ENCODE measurements around the gene LTBR.
"Not testable (repeated sequence)": the region's sequence is repeated elsewhere in the genome, so short reads cannot be mapped to it uniquely, and the experiment has no call there.

The LTBR gene

DNA sequence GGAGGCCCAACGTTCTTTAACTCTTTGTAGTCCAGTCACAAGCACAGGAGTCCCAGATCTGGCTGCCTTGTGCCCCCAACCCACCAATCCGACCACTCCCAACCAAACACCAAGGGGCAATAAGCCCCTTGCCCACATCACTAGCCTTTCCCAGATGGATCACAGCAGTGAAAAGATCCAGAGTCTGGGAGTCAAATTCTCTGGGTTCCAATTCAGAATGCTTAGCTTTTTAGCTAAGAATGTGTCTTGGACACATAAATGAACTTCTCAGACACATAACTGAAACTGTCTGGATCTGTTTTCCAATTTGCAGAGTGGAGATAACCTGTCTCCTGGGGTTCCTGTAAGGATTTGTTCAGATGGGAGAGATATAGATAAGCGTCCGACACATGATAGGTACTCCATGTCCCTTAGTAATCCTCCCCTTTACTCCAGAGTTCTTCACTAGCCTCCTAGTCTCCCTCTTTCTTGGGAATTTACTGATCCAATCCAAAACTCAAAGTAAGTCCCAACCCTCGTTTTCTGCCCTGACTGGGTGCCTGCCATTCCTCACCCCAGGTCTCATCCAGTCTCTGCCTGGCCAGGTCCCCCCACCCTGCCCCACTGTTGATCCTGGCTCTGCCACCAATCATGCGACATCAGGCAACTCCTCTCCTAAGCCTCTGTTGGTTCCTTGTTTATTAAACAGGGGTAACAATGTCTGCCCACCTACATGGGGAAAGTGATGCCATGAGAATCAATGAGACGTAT lies 41.6 kb upstream of the LTBR start:
- Mint-ChIP-seq H3K4me3 (no peak overlapping the region), H3K9me3 (no peaks in the 10 kb centered on the region), H3K27ac (no peak overlapping the region), H3K36me3 (peaks cover 8% of the 10 kb centered on the region), H3K4me1 (peaks cover 54% of the 10 kb centered on the region)
- DNase-seq (ENCODE audit: low spot score in 2 of 2), result no peak
- ATAC-seq, result no peak

- Mint-ChIP-seq H3K27ac (no peak overlapping the region), H3K36me3 (peaks cover 8% of the 10 kb centered on the region), H3K4me3 (no peak overlapping the region), H3K9me3 (no peaks in the 10 kb centered on the region), H3K4me1 (peaks cover 56% of the 10 kb centered on the region)
- no peak for ATAC-seq
- DNase-seq (ENCODE audit: low spot score in 2 of 2), result no peak
Measured at GRCh38 chr12:6343518-6343917, 40.4 kb upstream of the LTBR start.

DNA sequence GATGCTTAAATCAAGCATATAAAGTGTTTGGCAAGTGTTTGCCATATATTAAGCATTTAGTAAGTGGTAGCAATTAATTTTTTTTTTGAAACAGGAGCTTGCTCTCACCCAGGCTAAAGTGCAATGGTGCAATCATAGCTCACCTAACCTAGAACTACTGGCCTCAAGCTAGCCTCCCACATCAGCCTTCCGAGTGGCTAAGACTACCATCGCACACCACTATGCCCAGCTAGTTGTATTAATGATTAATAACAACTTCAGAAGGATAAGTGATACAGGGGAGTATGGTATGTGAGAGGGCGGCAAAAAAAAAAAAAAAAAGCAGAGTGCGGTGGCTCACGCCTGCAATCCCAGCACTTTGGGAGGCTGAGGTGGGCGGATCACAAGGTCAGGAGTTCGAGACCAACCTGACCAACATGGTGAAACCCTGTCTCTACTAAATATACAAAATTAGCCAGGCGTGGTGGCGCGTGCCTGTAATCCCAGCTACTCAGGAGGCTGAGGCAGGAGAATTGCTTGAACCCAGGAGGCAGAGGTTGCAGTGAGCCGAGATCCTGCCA lies 39.8 kb upstream of the LTBR start:
- H3K4me1 Mint-ChIP-seq, result peaks cover 56% of the 10 kb centered on the region
- not testable (repeated sequence) for DNase-seq (ENCODE audit: low spot score in 2 of 2); H3K9me3 Mint-ChIP-seq; ATAC-seq; H3K4me3 Mint-ChIP-seq; H3K27ac Mint-ChIP-seq; H3K36me3 Mint-ChIP-seq

- no peaks in the 10 kb centered on the region for H3K9me3 Mint-ChIP-seq
- H3K27ac Mint-ChIP-seq, result peak overlapping the region; percentile 83
- peak overlapping the region; percentile 65 for H3K4me3 Mint-ChIP-seq
- DNase-seq (ENCODE audit: low spot score in 2 of 2), result no peak
- peaks cover 8% of the 10 kb centered on the region for H3K36me3 Mint-ChIP-seq
- ATAC-seq, result peak; percentile 88
- peaks cover 56% of the 10 kb centered on the region for H3K4me1 Mint-ChIP-seq
Measured at GRCh38 chr12:6345319-6346091, 38.5 kb upstream of the LTBR start.

GRCh38 chr12:6346235-6346832 lies 37.6 kb upstream of the LTBR start:
- Mint-ChIP-seq H3K9me3 (no peaks in the 10 kb centered on the region), H3K27ac (peak overlapping the region; percentile 83), H3K36me3 (peaks cover 8% of the 10 kb centered on the region), H3K4me3 (peak overlapping the region; percentile 65), H3K4me1 (peaks cover 56% of the 10 kb centered on the region)
- ATAC-seq, result no peak
- DNase-seq (ENCODE audit: low spot score in 2 of 2), result no peak

DNA sequence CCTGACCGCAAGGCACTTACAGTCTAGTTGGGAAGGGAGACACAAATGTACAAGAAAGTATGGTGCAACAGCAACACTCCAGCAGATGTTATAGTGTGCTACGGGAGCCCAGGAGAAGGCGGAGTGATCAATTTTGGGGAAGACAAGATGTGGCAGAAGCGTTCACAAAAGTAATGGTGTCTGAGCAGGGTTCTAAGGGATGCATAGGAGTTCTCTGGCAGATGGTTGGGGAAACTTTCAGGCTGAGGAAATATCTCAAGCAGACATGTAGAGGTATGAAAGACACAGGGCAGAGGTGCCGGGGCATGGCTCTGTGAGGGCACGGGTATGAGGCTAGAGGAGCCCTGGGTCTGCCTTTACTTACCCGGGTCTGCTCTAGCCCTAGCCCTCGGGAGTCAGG lies 37.0 kb upstream of the LTBR start:
- peaks cover 51% of the 10 kb centered on the region for H3K4me1 Mint-ChIP-seq
- ATAC-seq (no peak), DNase-seq (ENCODE audit: low spot score in 2 of 2) (no peak)
- H3K36me3 Mint-ChIP-seq, result peaks cover 8% of the 10 kb centered on the region
- no peak overlapping the region for H3K4me3 Mint-ChIP-seq
- peak overlapping the region; percentile 45 for H3K27ac Mint-ChIP-seq
- H3K9me3 Mint-ChIP-seq, result no peaks in the 10 kb centered on the region

DNA sequence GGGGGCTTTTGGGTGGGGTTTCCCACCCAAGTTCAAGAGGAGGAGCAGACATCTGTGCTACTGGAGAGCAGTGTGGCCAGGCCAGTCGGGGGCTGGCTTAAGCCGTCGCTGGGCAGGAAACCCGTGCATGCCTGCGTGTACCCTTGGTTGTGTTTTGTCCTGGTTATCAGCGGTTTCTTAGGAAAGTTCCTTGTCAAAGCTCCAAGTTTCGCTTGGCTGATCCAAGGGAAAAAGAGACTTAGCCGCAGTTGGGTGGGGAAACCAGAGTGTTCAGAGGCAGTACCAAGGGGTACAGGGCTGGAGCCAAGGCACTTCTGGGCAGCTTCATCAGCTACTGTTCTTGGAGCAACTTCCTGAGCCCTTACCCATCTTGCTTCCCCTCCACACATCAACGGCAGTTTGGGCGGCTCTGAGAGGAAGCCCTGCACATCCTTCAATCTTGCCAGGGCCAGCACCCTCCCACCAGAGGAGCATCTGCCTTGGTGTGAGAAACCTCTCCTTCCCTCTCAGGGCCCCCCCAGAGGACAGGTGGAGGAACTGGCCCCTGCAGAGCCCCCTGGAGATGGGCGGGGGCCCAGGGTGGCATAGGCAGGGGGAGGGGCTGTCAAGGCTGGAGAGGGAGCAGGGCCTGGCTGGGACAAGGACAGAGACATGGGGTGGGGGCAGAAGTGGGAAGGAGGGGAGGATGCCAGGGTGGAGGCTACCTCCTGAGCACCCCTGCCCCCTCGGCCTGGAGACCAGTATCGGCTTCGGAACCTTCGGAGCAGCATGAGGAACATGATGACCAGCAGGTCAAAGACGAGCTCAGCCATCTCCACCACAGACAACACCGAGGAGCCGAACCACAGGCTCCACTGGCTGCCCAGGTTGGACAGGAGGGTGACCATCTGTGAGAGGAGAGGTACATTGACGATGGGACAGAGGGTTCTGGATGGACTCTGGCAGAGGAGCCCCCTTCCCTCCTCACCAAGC lies 36.3 kb upstream of the LTBR start:
- Mint-ChIP-seq H3K4me3 (no peak overlapping the region), H3K27ac (peak overlapping the region; percentile 45), H3K36me3 (peaks cover 8% of the 10 kb centered on the region), H3K9me3 (no peaks in the 10 kb centered on the region), H3K4me1 (peaks cover 48% of the 10 kb centered on the region)
- DNase-seq (ENCODE audit: low spot score in 2 of 2) (no peak), ATAC-seq (no peak)

DNA sequence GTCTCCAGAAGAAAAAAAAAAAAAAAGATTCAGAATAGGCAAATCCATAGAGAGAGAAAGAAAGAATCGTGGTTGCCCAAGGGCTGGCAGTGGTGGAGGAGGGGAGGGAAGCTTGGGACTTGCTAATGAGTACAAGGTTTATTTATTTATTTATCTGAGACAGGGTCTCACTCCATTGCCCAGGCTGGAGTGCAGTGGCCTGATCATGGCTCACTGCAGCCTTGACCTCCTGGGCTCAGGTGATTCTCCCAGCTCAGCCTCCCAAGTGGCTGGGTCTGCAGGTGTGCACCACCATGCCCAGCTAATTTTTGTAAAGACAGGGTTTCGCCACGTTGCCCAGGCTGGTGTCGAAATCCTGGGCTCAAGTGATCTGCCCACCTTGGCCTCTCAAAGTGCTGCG lies 32.3 kb upstream of the LTBR start:
- Mint-ChIP-seq H3K4me3 (no peak overlapping the region), H3K4me1 (peaks cover 33% of the 10 kb centered on the region), H3K9me3 (no peaks in the 10 kb centered on the region), H3K36me3 (no peaks in the 10 kb centered on the region), H3K27ac (no peak overlapping the region)
- ATAC-seq (no peak), DNase-seq (ENCODE audit: low spot score in 2 of 2) (no peak)

- H3K36me3 Mint-ChIP-seq, result no peaks in the 10 kb centered on the region
- DNase-seq (ENCODE audit: low spot score in 2 of 2) (no peak), ATAC-seq (no peak)
- peak overlapping the region; percentile 74 for H3K27ac Mint-ChIP-seq
- no peaks in the 10 kb centered on the region for H3K9me3 Mint-ChIP-seq
- H3K4me3 Mint-ChIP-seq, result no peak overlapping the region
- H3K4me1 Mint-ChIP-seq, result peaks cover 25% of the 10 kb centered on the region
Measured at GRCh38 chr12:6352193-6353173, 31.5 kb upstream of the LTBR start.

- ATAC-seq, result no peak
- H3K27ac Mint-ChIP-seq, result no peak overlapping the region
- no peak overlapping the region for H3K4me3 Mint-ChIP-seq
Measured at GRCh38 chr12:6354495-6355393, 29.2 kb upstream of the LTBR start.

DNA sequence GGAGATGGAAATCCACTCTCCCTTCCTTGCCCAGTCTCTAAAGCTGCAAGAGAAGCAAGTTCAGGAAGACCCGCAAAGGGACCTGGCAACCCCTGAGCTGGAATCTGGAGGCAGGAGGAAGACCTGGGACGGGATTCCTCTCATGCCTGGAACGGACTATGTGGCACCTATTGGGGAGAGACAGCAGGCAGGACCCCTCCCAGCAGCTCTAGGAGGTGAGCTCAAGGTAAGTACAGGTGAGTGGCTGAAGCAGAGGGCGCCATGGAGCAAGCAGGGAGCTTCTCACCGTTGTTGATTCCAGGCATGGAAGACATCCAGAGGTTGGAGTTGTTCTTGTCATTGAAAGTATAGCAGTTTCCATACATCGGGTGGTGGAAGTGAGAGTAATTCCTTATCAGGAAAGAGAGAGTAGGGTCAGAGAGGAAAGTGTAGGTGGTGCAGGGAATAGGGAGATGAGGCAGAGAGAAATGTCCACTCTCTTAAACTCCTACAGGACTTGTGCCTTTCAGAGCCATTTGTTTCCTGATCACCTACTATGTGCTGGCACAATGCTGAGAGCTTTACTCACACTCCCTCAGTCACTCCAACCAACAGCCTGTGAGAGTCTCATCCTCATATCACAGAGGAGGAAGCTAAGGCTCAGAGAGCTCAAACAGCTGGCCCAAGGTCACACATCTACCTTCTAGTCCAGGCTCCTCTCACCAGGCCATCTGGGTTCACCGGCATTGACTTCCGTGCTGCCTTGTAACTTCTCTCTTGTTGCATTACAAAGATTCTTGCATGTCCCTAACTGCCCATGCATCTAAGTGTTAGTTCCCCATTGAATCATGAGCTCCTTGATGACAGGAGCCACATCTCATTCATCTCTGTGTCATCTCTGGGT lies 28.2 kb upstream of the LTBR start:
- H3K4me3 Mint-ChIP-seq, result no peak overlapping the region

More at GRCh38 chr12:6354495-6355393, 29.2 kb upstream of the LTBR start:
- H3K36me3 Mint-ChIP-seq, result no peaks in the 10 kb centered on the region
- DNase-seq (ENCODE audit: low spot score in 2 of 2), result no peak
- H3K4me1 Mint-ChIP-seq, result peaks cover 25% of the 10 kb centered on the region
- no peaks in the 10 kb centered on the region for H3K9me3 Mint-ChIP-seq

DNA sequence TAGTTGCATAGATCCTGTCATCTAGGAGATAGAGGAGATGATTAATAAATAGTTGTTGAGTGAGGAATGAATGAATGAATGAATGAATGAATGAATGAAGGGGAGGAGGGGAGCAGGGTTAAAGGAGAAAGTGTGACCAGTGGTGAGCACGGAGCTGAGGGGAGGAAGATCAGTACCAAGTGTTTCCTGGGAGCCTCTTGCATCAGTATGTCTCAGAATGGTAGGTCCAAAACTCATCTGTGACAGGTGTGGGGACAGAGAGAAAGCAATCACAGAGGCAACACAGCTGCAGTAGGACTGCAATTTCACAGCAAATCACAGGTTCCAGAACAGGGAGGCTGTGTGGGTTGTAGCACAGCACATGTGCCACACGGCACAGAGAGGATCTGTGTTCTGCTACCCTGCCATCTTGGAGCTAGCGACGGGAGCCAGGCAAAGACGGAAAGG lies 27.6 kb upstream of the LTBR start:
- Mint-ChIP-seq H3K36me3 (no peaks in the 10 kb centered on the region), H3K4me1 (peaks cover 38% of the 10 kb centered on the region), H3K4me3 (no peak overlapping the region), H3K9me3 (no peaks in the 10 kb centered on the region), H3K27ac (peak overlapping the region; percentile 16)
- DNase-seq (ENCODE audit: low spot score in 2 of 2), result no peak
- ATAC-seq, result no peak

More for the DNA sequence above, 28.2 kb upstream of the LTBR start:
- peaks cover 33% of the 10 kb centered on the region for H3K4me1 Mint-ChIP-seq
- H3K36me3 Mint-ChIP-seq, result no peaks in the 10 kb centered on the region
- DNase-seq (ENCODE audit: low spot score in 2 of 2) (no peak), ATAC-seq (peak; percentile 53)
- H3K27ac Mint-ChIP-seq, result peak overlapping the region; percentile 16
- H3K9me3 Mint-ChIP-seq, result no peaks in the 10 kb centered on the region

Measured in stimulated activated effector memory CD8-positive, alpha-beta T cell treated with anti-CD3 and anti-CD28 coated beads, Interleukin-12 subunit alpha, Interleukin-12 subunit beta, amount 100 ng/mL, for 72 hours (primary cell).